GM10266 (cell line): ENCODE results near the gene TMOD3.

ENCODE experiments used
- DNase-seq: peaks from one replicate; pipeline ENCODE4 v3.0.0; 2012; ENCODE audit errors: extremely low spot score
- TF ChIP-seq, protein P1 (sequence below): IDR thresholded peaks from 2 replicates; pipeline ENCODE4 v1.5.1; 2012; ENCODE audit warnings: mild to moderate bottlenecking, low read depth; ENCODE audit not compliant: control insufficient read depth, insufficient read depth; ENCODE audit errors: missing control alignments

Gene TMOD3

DNA sequence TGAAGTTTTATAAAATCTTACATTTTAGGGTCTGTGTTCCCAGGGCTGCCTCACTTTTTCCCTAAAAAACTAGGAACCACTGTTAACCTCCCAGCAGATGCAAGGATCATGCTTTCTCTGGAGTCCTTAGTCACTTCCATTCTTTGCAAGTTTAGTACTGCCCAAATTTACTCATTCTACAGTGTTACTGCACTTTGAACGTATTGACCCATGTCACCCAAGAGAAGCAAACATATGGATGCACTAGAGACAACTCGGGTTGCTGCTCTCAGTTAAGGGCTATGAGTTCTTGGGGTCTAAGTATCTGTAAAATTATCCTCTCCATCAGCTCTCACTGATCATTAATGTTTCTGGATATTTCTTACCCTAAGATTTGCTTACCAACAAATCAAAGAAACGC, 83.1 kb downstream of the TMOD3 start:
- no peak for DNase-seq
- TF ChIP-seq, protein P1, sequence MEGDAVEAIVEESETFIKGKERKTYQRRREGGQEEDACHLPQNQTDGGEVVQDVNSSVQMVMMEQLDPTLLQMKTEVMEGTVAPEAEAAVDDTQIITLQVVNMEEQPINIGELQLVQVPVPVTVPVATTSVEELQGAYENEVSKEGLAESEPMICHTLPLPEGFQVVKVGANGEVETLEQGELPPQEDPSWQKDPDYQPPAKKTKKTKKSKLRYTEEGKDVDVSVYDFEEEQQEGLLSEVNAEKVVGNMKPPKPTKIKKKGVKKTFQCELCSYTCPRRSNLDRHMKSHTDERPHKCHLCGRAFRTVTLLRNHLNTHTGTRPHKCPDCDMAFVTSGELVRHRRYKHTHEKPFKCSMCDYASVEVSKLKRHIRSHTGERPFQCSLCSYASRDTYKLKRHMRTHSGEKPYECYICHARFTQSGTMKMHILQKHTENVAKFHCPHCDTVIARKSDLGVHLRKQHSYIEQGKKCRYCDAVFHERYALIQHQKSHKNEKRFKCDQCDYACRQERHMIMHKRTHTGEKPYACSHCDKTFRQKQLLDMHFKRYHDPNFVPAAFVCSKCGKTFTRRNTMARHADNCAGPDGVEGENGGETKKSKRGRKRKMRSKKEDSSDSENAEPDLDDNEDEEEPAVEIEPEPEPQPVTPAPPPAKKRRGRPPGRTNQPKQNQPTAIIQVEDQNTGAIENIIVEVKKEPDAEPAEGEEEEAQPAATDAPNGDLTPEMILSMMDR: no peak

DNA sequence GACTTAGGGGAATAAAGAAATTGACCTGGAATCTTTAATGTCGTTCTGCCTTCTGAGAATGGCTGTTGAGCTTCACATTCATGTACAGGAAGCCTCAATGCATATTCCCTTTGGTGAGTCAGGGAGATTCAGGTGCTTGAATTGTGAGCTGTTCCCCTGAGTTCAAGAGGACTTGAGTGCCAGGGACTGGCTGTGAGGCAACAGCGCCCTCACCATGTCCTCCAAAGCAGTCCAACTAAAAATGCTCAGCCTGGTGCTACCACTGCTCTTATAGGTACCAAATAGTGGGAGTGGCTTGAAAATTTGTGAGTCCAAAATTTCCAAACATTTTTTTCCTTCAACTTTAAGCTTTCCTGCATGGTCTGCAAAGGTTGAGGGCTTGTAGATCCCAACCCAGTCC, 88.0 kb downstream of the TMOD3 start:
- TF ChIP-seq, protein P1: peak; percentile 29
- DNase-seq: no peak

DNA sequence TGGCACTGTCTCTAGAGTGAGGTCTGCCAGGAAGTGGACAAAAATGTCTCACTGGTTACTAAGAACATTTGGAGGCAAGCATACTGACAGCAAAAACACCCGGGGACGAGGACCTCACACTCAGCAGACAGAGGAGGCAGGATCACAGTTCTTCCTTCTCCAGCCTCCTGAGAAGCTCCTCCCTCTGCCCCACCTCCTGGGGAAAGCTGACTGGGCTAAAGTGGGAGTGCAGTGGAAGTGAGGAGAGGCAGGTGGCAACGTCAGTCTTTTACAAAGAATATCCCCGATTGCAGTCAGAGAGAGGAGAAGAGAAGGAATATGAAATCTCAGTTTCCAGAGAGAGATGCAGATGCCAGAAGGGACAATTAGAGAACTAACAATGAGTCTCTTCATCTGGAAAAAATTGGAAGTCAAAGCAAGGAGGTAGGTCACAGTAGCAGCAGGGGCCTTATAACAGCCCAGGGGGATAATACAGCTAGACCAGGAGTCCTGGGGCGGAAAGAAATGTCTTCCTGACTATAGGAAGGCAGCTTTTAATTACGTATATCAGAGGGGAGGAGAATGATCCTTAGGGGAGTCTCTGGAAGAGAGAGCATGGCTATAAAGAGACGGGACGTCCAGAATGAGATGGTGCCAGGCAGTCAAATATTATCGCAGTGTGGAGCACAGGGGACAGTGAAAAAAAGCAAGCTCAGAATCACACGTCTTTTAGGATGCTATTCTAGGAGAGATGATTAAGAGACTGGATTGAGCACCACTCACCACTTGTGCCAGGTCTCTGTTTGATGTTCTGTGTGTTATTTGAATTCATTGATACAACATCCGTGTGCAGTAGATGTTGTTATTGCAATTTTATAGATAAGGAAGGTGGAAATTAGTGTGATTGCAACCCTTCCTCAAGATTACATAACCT, 95.0 kb downstream of the TMOD3 start:
- TF ChIP-seq, protein P1: no peak

DNA sequence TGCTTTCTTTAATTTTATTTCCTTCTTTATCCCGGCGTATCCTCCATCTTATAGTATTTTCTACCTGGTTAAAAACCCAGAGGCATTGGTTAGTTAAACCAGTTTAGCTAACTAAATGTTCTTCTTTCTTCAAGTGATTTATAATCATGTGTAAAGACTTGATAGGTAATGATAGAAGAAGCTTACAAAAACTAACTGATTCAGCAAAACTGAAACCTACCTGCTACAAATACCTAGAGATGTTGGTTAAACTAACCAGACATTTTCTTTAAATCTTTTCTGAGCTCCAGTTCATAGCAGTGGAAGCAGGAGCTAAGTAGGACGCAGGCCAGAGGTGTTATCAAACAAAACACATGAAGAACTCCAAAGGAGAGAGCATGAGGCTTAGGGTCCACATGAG, 97.4 kb downstream of the TMOD3 start:
- DNase-seq: no peak
- TF ChIP-seq, protein P1: no peak

More for the DNA sequence above, 95.0 kb downstream of the TMOD3 start:
- DNase-seq: no peak

DNA sequence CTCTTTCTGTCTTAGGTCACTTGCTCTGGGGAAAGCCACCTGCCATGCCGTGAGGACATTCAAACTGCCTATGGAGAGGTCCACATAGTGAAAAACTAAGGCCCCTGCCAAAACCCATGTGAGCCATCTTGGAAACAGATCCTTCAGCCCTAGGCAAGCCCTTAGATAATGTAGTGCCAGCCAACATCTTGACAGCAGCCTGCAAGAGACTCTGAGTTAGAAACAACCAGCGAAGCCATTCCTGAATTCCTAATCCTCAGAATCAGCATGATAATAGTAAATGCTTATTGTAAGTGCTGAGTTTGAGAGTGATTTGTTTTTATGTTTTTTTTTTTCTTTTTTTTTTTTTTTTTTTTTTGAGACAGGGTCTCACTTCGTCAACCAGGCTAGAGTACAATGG, 101.6 kb downstream of the TMOD3 start:
- DNase-seq: no peak
- TF ChIP-seq, protein P1: no peak

DNA sequence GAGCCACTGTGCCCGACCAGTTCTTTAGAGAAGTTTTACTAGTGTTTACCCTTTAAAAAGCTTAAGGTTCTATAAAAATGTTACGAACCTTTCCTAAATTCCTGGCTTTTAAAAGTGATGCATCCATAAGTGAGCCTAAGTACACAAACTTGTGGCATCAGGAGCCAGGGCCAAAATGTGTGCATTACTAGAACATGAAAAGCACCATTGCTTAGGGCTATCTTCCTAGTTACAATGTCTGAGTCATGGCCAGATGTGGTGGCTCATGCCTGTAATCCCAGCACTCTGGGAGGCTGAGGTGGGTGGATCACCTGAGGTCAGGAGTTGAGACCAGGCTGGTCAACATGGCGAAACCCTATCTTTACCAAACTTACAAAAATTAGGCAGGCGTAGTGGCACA, 102.2 kb downstream of the TMOD3 start:
- DNase-seq: no peak
- TF ChIP-seq, protein P1: no peak

DNA sequence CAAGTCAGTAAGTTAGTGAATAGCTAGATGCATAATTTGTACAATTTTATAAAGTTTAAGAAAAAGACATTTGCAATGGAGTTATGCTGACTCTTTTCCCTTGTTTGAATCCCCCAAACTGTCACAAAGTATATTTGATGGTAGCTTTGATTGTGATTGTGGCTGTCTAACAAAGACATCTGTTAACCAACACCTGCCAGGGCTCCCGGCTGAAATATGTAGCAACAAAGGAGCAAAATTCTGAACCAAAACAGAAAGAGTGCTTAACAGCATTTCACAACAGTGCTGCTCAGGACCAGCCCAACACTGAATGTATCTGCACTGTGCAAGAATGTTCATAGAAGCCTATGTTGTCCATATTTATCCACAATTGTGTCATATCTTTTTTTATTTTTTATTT, 102.7 kb downstream of the TMOD3 start:
- TF ChIP-seq, protein P1: no peak
- DNase-seq: no peak
